IMR-90 (cell line): ENCODE measurements around the gene KLK1. TPM values are rescaled to one million over a fixed set of nuclear protein-coding genes. Genes with fewer than 3 reads are reported as not detected.

Experiments
- ATAC-seq: fragments of 200-7000 bp; cut with Tn5 transposase; 2 replicates; pipeline ENCODE4 v1.9.1; 2020; ENCODE audit warnings: low read depth, mild to moderate bottlenecking, moderate library complexity
- BruUV-seq: library from RNA; stranded (reverse); fragments of 400-500 nt; replicated peaks from 2 replicates; lab custom pipeline; 2021; lab: Mats Ljungman, UMichigan
- CTCF ChIA-PET: fragments of 300-600 bp; formaldehyde crosslinking; extraction: SDS; loops from one replicate; lab custom pipeline; 2021; ENCODE audit warnings: antibody characterized with exemption; lab: Yijun Ruan, JAX
- POLR2A ChIA-PET: fragments of 300-600 bp; sonication (Branson Sonifier 250); formaldehyde crosslinking; loops from one replicate; lab custom pipeline; 2022; ENCODE audit warnings: antibody characterized with exemption; ENCODE audit not compliant: unreplicated experiment; lab: Charles Lee
- DNase-seq: peaks from one replicate; pipeline ENCODE4 v3.0.0; 2013
- H2AFZ ChIP-seq: replicated peaks from 2 replicates; pipeline ENCODE3; 2013; ENCODE audit warnings: low read length, mild to moderate bottlenecking; ENCODE audit not compliant: poor library complexity
- H2AK5ac ChIP-seq: 2 replicates; pipeline ENCODE4 v1.6.1; 2013; ENCODE audit warnings: low read depth, low read length, inconsistent platforms
- H2AK9ac ChIP-seq: replicated peaks from 2 replicates; pipeline ENCODE3; 2013; ENCODE audit warnings: mild to moderate bottlenecking, low read depth, low read length, moderate library complexity; ENCODE audit not compliant: poor library complexity
- H2BK120ac ChIP-seq: 2 replicates; pipeline ENCODE4 v1.6.1; 2013; ENCODE audit warnings: low read depth, low read length, inconsistent platforms
- H2BK15ac ChIP-seq: 3 replicates; pipeline ENCODE4 v1.6.1; 2013; ENCODE audit warnings: low read depth, low read length, inconsistent platforms
- H2BK20ac ChIP-seq: 2 replicates; pipeline ENCODE4 v1.6.1; 2013; ENCODE audit warnings: low read depth, mild to moderate bottlenecking, inconsistent platforms, low read length, moderate library complexity
- H2BK5ac ChIP-seq: 2 replicates; pipeline ENCODE4 v1.6.1; 2013; ENCODE audit warnings: mild to moderate bottlenecking, low read depth, low read length, inconsistent platforms; ENCODE audit not compliant: poor library complexity, severe bottlenecking
- H3K14ac ChIP-seq: replicated peaks from 2 replicates; pipeline ENCODE4 v1.6.1; 2013; ENCODE audit warnings: low read depth, low read length, inconsistent platforms
- H3K18ac ChIP-seq: 2 replicates; pipeline ENCODE4 v1.6.1; 2013; ENCODE audit warnings: low read depth, low read length, control low read depth
- H3K23ac ChIP-seq: 2 replicates; pipeline ENCODE4 v1.6.1; 2013; ENCODE audit warnings: low read depth, low read length, inconsistent platforms
- H3K27ac ChIP-seq: 2 replicates; pipeline ENCODE4 v1.5.1; 2013; ENCODE audit warnings: mild to moderate bottlenecking, control low read depth, low read length; ENCODE audit not compliant: insufficient read depth
- H3K27me3 ChIP-seq: 2 replicates; pipeline ENCODE4 v1.6.1; 2013; ENCODE audit warnings: low read length; ENCODE audit not compliant: control insufficient read depth, insufficient read depth
- H3K36me3 ChIP-seq: 2 replicates; pipeline ENCODE4 v1.6.1; 2013; ENCODE audit warnings: low read length, mixed read lengths; ENCODE audit not compliant: control insufficient read depth, insufficient read depth
- H3K4ac ChIP-seq: 2 replicates; pipeline ENCODE4 v1.6.1; 2013; ENCODE audit warnings: low read depth, low read length, inconsistent platforms
- H3K4me1 ChIP-seq: 2 replicates; pipeline ENCODE4 v1.6.1; 2013; ENCODE audit warnings: low read length, mixed read lengths; ENCODE audit not compliant: control insufficient read depth, insufficient read depth
- H3K4me2 ChIP-seq: 2 replicates; pipeline ENCODE4 v1.6.1; 2013; ENCODE audit warnings: low read depth, mild to moderate bottlenecking, control low read depth, low read length, moderate library complexity
- H3K4me3 ChIP-seq: 2 replicates; pipeline ENCODE4 v1.5.1; 2013; ENCODE audit warnings: low read depth, mild to moderate bottlenecking, control low read depth, low read length, moderate library complexity; ENCODE audit not compliant: insufficient read depth
- H3K56ac ChIP-seq: 2 replicates; pipeline ENCODE4 v1.6.1; 2013; ENCODE audit warnings: low read length, inconsistent platforms; ENCODE audit not compliant: insufficient read depth; ENCODE audit errors: extremely low read depth
- H3K79me1 ChIP-seq, 2 experiments: 2 replicates each; pipeline ENCODE4 v1.6.1; 2013; ENCODE audit warnings: low read length in 2 of 2, inconsistent platforms in 1 of 2, low read depth in 1 of 2
- H3K9ac ChIP-seq: 2 replicates; pipeline ENCODE4 v1.6.1; 2013; ENCODE audit warnings: low read depth, low read length, control low read depth
- H3K9me1 ChIP-seq: 2 replicates; pipeline ENCODE4 v1.6.1; 2013; ENCODE audit warnings: low read length, inconsistent platforms; ENCODE audit not compliant: insufficient read depth
- H3K9me3 ChIP-seq: 2 replicates; pipeline ENCODE4 v1.6.1; 2013; ENCODE audit warnings: low read length; ENCODE audit not compliant: control insufficient read depth, insufficient read depth
- H4K20me1 ChIP-seq: 2 replicates; pipeline ENCODE4 v1.6.1; 2013; ENCODE audit warnings: low read length, inconsistent platforms; ENCODE audit not compliant: insufficient read depth
- H4K5ac ChIP-seq: 2 replicates; pipeline ENCODE4 v1.6.1; 2013; ENCODE audit warnings: mild to moderate bottlenecking, low read depth, low read length, control low read depth
- H4K8ac ChIP-seq, 2 experiments: 2 replicates each; pipeline ENCODE4 v1.6.1; 2013; ENCODE audit warnings: low read depth in 2 of 2, low read length in 2 of 2, control low read depth in 1 of 2, inconsistent platforms in 1 of 2
- H4K91ac ChIP-seq: 2 replicates; pipeline ENCODE4 v1.6.1; 2013; ENCODE audit warnings: low read depth, low read length, inconsistent platforms; ENCODE audit not compliant: insufficient read depth
- BHLHE40 ChIP-seq: fragments of 150-350 bp; IDR thresholded peaks from 2 replicates; pipeline ENCODE4 v1.6.1; 2016; ENCODE audit warnings: mild to moderate bottlenecking, low read depth, low read length
- CEBPB ChIP-seq: IDR thresholded peaks from 2 replicates; pipeline ENCODE4 v1.6.1; 2012; ENCODE audit warnings: low read depth, low read length, improper control_type of control experiment
- SMC3 ChIP-seq: fragments of 150-350 bp; IDR thresholded peaks from 2 replicates; pipeline ENCODE4 v1.6.1; 2016; ENCODE audit warnings: low read depth, mild to moderate bottlenecking, antibody characterized with exemption, low read length, moderate library complexity
- WGBS, 2 experiments: methylation state at CpG; one replicate each; pipeline versions ENCODE4 v1.1.5 to v1.1.7; 2013; ENCODE audit warnings: missing lambda C conversion rate in 2 of 2; ENCODE audit not compliant: insufficient read length in 1 of 2; ENCODE audit errors: extremely low coverage in 2 of 2; 5-methylcytosine and 5-hydroxymethylcytosine counted together
- dilution Hi-C: fragments of 300-500 bp; cut with HindIII; formaldehyde crosslinking; loops from one replicate; pipeline ENCODE4 v1.14.3; 2018; ENCODE audit warnings: low sequenced_read_pairs; ENCODE audit not compliant: unreplicated experiment
- in situ Hi-C: fragments of 300-500 bp; cut with MboI; formaldehyde crosslinking; loops from 3 replicates; pipeline ENCODE4 v1.14.3; 2019; ENCODE audit warnings: low sequenced_read_pairs, inconsistent platforms, mixed read lengths
- intact Hi-C: fragments of 100-400 bp; cut with micrococcal nuclease; formaldehyde crosslinking; loops from 2 replicates; pipeline ENCODE4 v1.10.0; 2022
- polyA plus RNA-seq, 3 experiments: library from polyadenylated mRNA; depleted of rRNA; stranded (reverse); fragments of >200 nt; gene quantifications; 2 replicates each; pipeline ENCODE4 v1.2.3, GENCODE V29; 2012; ENCODE audit warnings: low replicate concordance in 1 of 3
- total RNA-seq: library from RNA; depleted of rRNA; stranded (reverse); fragments of >200 nt; gene quantifications from 2 replicates; pipeline ENCODE4 v1.2.3, GENCODE V29; 2012
- TF ChIP-seq, protein P1 (sequence below): conservative IDR thresholded peaks from 2 replicates; pipeline ENCODE4 v1.5.1; 2012; ENCODE audit warnings: mild to moderate bottlenecking, low read depth, low read length, improper control_type of control experiment

The KLK1 gene
- total and polyA plus RNA-seq, 2 of the 4 experiments (the other 2 are of a cell fraction): not detected

DNA sequence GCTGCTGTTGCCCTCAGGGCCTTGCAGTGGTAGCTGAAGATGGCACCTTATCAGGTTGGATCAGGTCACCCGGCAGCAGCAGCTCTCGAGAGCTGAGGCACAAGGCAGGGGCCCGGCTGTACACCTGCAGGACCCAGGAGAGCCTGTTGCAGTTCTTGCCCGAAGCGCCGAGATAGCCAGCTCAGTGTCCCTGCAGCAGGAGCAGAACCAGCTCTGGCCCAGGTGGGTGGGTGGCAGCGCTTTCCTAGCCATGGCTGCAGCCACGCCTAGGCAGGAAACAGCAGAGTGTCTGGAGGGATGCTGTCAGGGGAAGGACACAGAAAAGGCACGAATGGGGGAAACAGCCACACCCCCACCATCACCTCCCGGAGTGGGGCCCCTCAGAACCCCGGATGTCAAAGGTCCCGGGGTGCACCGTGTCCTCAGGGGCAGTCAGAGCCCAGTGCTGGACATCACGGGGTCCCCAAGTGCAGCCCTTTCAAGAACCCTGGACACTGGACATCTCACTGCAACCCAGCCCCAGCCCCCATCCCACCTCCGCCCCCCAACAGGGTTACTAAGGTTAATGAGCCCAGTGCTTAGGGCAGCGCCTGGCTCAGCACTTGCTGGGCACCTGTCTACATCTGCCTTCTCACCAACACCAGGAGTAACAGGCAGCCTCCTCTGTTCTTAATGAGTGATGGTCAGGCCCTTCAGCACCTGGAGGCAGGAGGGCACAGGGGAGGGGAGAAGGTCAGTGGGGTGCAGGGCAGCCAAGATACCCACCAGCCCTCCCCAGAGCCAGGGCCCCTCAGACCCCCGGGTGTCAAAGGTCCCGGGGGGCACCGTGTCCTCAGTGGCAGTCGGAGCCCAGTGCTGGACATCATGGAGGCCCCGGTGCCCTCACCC lies 24.7 kb downstream of the KLK1 start:
- ATAC-seq (no peak), DNase-seq (no peak)
- Histone ChIP-seq H2AK9ac (no peak overlapping the region), H3K9me3 (no peaks in the 10 kb centered on the region), H3K4me2 (no peak overlapping the region), H2BK15ac (no peak overlapping the region), H2AK5ac (no peak overlapping the region), H4K5ac (no peak overlapping the region), H4K20me1 (peaks cover 78% of the 10 kb centered on the region), H2BK5ac (no peak overlapping the region), H3K9me1 (peaks cover 11% of the 10 kb centered on the region), H3K4ac (no peak overlapping the region), H2BK120ac (no peak overlapping the region), H3K27ac (no peak overlapping the region), H3K4me1 (peaks cover 3% of the 10 kb centered on the region; the same call in 1 of the 2 replicates), H3K4me3 (no peak overlapping the region), H3K23ac (no peak overlapping the region), H3K14ac (no peak overlapping the region), H4K91ac (no peak overlapping the region), H2BK20ac (no peak overlapping the region), H4K8ac (no peak overlapping the region), H3K9ac (no peak overlapping the region), H2AFZ (no peak overlapping the region), H3K79me1 (peaks cover 13 to 30% of the 10 kb centered on the region in 2 experiments; a peak in 3 of 4 replicates), H3K27me3 (no peaks in the 10 kb centered on the region), H3K36me3 (peaks cover 37% of the 10 kb centered on the region), H3K18ac (no peak overlapping the region), H3K56ac (no peak overlapping the region)
- dilution Hi-C loops: no loop called here
- POLR2A ChIA-PET: no interaction called here
- in situ Hi-C loops: no loop called here
- TF ChIP-seq SMC3: no peak
- TF ChIP-seq, protein P1, sequence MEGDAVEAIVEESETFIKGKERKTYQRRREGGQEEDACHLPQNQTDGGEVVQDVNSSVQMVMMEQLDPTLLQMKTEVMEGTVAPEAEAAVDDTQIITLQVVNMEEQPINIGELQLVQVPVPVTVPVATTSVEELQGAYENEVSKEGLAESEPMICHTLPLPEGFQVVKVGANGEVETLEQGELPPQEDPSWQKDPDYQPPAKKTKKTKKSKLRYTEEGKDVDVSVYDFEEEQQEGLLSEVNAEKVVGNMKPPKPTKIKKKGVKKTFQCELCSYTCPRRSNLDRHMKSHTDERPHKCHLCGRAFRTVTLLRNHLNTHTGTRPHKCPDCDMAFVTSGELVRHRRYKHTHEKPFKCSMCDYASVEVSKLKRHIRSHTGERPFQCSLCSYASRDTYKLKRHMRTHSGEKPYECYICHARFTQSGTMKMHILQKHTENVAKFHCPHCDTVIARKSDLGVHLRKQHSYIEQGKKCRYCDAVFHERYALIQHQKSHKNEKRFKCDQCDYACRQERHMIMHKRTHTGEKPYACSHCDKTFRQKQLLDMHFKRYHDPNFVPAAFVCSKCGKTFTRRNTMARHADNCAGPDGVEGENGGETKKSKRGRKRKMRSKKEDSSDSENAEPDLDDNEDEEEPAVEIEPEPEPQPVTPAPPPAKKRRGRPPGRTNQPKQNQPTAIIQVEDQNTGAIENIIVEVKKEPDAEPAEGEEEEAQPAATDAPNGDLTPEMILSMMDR: no peak
- no peak for TF ChIP-seq CEBPB
- no peak for TF ChIP-seq BHLHE40
- BruUV-seq: no TSS peak
- intact Hi-C loops: no loop called here
- CTCF ChIA-PET: interaction anchor here (0.5 kb wide), 1 partner anchor 74 kb away, joined by 3 read pairs; no protein-coding TSS in a partner anchor
- 84% methylated on average over 7 of the region's 21 CpGs; no CpG with 5 or more reads in 1 of the 2 experiments for WGBS, 2 experiments
